Bronchial epithelial cell (primary cell): ENCODE results near the gene TRDMT1. TPM values are rescaled to one million over a fixed set of nuclear protein-coding genes. Genes with fewer than 3 reads are reported as not detected.

ENCODE experiments used
- DNase-seq: peaks from one replicate; pipeline ENCODE4 v3.0.0-alpha.2; 2010; ENCODE audit warnings: low read depth
- FAIRE-seq: peaks from 2 replicates; lab custom pipeline; 2011; peaks lifted over from hg19 to GRCh38; lab: Jason Lieb, UNC
- H3K27me3 ChIP-seq: 2 replicates; pipeline ENCODE4 v1.5.1; 2011; ENCODE audit warnings: low read length; ENCODE audit not compliant: control insufficient read depth, insufficient read depth
- H3K36me3 ChIP-seq: 2 replicates; pipeline ENCODE4 v1.5.1; 2011; ENCODE audit warnings: low read length; ENCODE audit not compliant: control insufficient read depth, insufficient read depth
- H3K4me3 ChIP-seq: 2 replicates; pipeline ENCODE4 v1.5.1; 2011; ENCODE audit warnings: mild to moderate bottlenecking, low read depth, low read length, control low read depth
- CTCF ChIP-seq: IDR thresholded peaks from 2 replicates; pipeline ENCODE4 v1.5.1; 2011; ENCODE audit warnings: mild to moderate bottlenecking, moderate library complexity, low read length, control low read depth, inconsistent platforms; ENCODE audit not compliant: insufficient read depth, severe bottlenecking
- total RNA-seq: library from RNA; depleted of rRNA; stranded (reverse); fragments of >200 nt; gene quantifications from 2 replicates; pipeline ENCODE4 v1.2.1, GENCODE V29; 2014

The TRDMT1 gene
- total RNA-seq, 1 donor from 2014 or later = 1.3 TPM

- TF ChIP-seq CTCF = no peak
- FAIRE-seq = no peak
- no peaks in the 10 kb centered on the region for H3K27me3 ChIP-seq
- no peak for DNase-seq
- H3K4me3 ChIP-seq = no peak overlapping the region
- no peaks in the 10 kb centered on the region for H3K36me3 ChIP-seq
These were observed 100.9 kb downstream of the TRDMT1 start for GRCh38 chr10:17100586-17100985.

- DNase-seq (no peak), FAIRE-seq (no peak)
- H3K36me3 ChIP-seq = no peaks in the 10 kb centered on the region
- H3K4me3 ChIP-seq = no peak overlapping the region
- no peaks in the 10 kb centered on the region for H3K27me3 ChIP-seq
- no peak for TF ChIP-seq CTCF
These were observed 103.5 kb downstream of the TRDMT1 start for GRCh38 chr10:17098012-17098411.

Other genes with a start within 250 kb of the TRDMT1 start
- 0.26 and 0.53 TPM in 2 replicates for gene CUBN, start 71.9 kb downstream of the TRDMT1 start, total RNA-seq
- 25.1 and 115 TPM in 2 replicates for gene VIM, start 26.6 kb upstream of the TRDMT1 start, total RNA-seq